Neuronal stem cell (in vitro differentiated cells): ENCODE data around the gene TF.

ENCODE experiments used
- DNase-seq: peaks from one replicate; pipeline ENCODE4 v3.0.0-alpha.2; 2013; ENCODE audit warnings: low spot score
- H2AFZ ChIP-seq: one replicate; pipeline ENCODE4 v1.6.1; 2013; ENCODE audit warnings: mild to moderate bottlenecking, low read length, inconsistent platforms
- H2AK5ac ChIP-seq: 2 replicates; pipeline ENCODE4 v1.6.1; 2013; ENCODE audit warnings: low read depth, mild to moderate bottlenecking, inconsistent platforms, low read length, moderate library complexity, mixed read lengths
- H2BK120ac ChIP-seq: 2 replicates; pipeline ENCODE4 v1.6.1; 2013; ENCODE audit warnings: low read depth, mild to moderate bottlenecking, inconsistent platforms, low read length, moderate library complexity, mixed read lengths
- H2BK12ac ChIP-seq: one replicate; pipeline ENCODE4 v1.6.1; 2013; ENCODE audit warnings: low read length, inconsistent platforms
- H2BK15ac ChIP-seq: 2 replicates; pipeline ENCODE4 v1.6.1; 2013; ENCODE audit warnings: mild to moderate bottlenecking, low read length, inconsistent platforms, mixed read lengths
- H2BK5ac ChIP-seq: one replicate; pipeline ENCODE4 v1.6.1; 2013; ENCODE audit warnings: inconsistent platforms, mild to moderate bottlenecking, low read length, moderate library complexity
- H3K14ac ChIP-seq: one replicate; pipeline ENCODE4 v1.6.1; 2013; ENCODE audit warnings: low read length, inconsistent platforms
- H3K18ac ChIP-seq: 2 replicates; pipeline ENCODE4 v1.6.1; 2013; ENCODE audit warnings: low read length, inconsistent platforms
- H3K23ac ChIP-seq: 2 replicates; pipeline ENCODE4 v1.6.1; 2013; ENCODE audit warnings: low read depth, mild to moderate bottlenecking, mixed read lengths, low read length, inconsistent platforms; ENCODE audit not compliant: poor library complexity
- H3K27ac ChIP-seq: replicated peaks from 3 replicates; pipeline ENCODE4 v1.5.1; 2013; ENCODE audit warnings: low read length, inconsistent platforms
- H3K27me3 ChIP-seq, 3 experiments: 2 replicates each; pipeline ENCODE4 v1.6.1; 2013; ENCODE audit warnings: low read length in 3 of 3, mild to moderate bottlenecking in 2 of 3, inconsistent platforms in 1 of 3, low read depth in 1 of 3, mixed read lengths in 1 of 3, moderate library complexity in 1 of 3; ENCODE audit not compliant: control insufficient read depth in 3 of 3, insufficient read depth in 3 of 3
- H3K36me3 ChIP-seq, 2 donors: replicated peaks in 1 of 2; 2 replicates each; pipeline ENCODE4 v1.6.1; 2013; ENCODE audit warnings: low read length in 2 of 2; ENCODE audit not compliant: control insufficient read depth in 2 of 2, insufficient read depth in 2 of 2
- H3K4ac ChIP-seq: 2 replicates; pipeline ENCODE4 v1.6.1; 2013; ENCODE audit warnings: inconsistent platforms, mild to moderate bottlenecking, low read length, moderate library complexity
- H3K4me1 ChIP-seq, 2 donors: 1 replicate in 1 of 2; 2 replicates in 1 of 2; pipeline ENCODE4 v1.6.1; 2013; ENCODE audit warnings: low read length in 2 of 2, low read depth in 1 of 2; ENCODE audit not compliant: control insufficient read depth in 2 of 2, insufficient read depth in 1 of 2
- H3K4me2 ChIP-seq: one replicate; pipeline ENCODE4 v1.6.1; 2013; ENCODE audit warnings: mild to moderate bottlenecking, low read length, inconsistent platforms; ENCODE audit not compliant: insufficient read depth, poor library complexity, severe bottlenecking
- H3K4me3 ChIP-seq, 2 donors: 2 replicates each; pipeline ENCODE4 v1.5.1; 2013; ENCODE audit warnings: low read length in 2 of 2, mild to moderate bottlenecking in 2 of 2, inconsistent platforms in 1 of 2, moderate library complexity in 1 of 2
- H3K79me1 ChIP-seq: one replicate; pipeline ENCODE4 v1.6.1; 2013; ENCODE audit warnings: low read depth, mild to moderate bottlenecking, inconsistent platforms, low read length, moderate library complexity
- H3K9ac ChIP-seq: one replicate; pipeline ENCODE4 v1.6.1; 2013; ENCODE audit warnings: mild to moderate bottlenecking, low read depth, low read length, inconsistent platforms; ENCODE audit not compliant: poor library complexity
- H3K9me3 ChIP-seq, 2 donors: replicated peaks in 1 of 2; 2 replicates each; pipeline versions ENCODE3 to v1.6.1; 2013; ENCODE audit warnings: low read length in 2 of 2, mild to moderate bottlenecking in 2 of 2, inconsistent platforms in 1 of 2, low read depth in 1 of 2, mixed read lengths in 1 of 2, moderate library complexity in 1 of 2; ENCODE audit not compliant: control insufficient read depth in 2 of 2, insufficient read depth in 1 of 2
- H4K8ac ChIP-seq: one replicate; pipeline ENCODE4 v1.6.1; 2013; ENCODE audit warnings: low read depth, mild to moderate bottlenecking, inconsistent platforms, low read length, moderate library complexity
- H4K91ac ChIP-seq: one replicate; pipeline ENCODE4 v1.6.1; 2013; ENCODE audit warnings: low read length, low read depth, mild to moderate bottlenecking, inconsistent platforms; ENCODE audit not compliant: poor library complexity
- WGBS, 2 donors: extraction: QIAGEN DNeasy Blood & Tissue Kit; methylation state at CpG; one replicate each; pipeline ENCODE4 v1.1.7; 2013; ENCODE audit warnings: missing lambda C conversion rate in 2 of 2, mixed read lengths in 1 of 2; ENCODE audit not compliant: insufficient read length in 2 of 2, insufficient replicate concordance in 1 of 2; ENCODE audit errors: extremely low coverage in 2 of 2; 5-methylcytosine and 5-hydroxymethylcytosine counted together

Gene TF

DNA sequence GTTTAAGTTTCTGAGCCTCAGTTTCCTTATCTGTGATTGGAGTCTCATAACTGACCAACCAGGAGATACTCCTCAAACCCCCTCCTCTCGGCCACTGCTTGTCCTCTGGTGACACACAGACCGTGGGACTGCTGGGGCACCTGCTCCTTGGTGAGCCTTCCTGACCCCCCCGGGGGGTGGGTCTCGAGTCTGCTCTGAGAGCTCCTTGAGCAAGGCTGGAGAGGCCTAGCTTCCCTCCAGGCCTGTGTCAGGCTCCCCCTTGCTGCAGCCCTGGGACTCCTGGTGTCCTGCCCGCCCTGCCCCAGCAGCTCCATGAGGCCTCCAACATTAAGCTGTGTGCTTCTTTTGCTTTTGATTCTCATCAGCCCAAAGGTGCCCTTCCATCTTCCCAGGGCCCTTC, 87.1 kb downstream of the TF start:
- no peak overlapping the region for H3K27ac ChIP-seq
- H2BK15ac ChIP-seq, result no peak overlapping the region
- DNase-seq, result no peak
- H3K4me2 ChIP-seq, result no peak overlapping the region
- H3K36me3 ChIP-seq, result peaks cover 0 to 15% of the 10 kb centered on the region in 2 donors
- no peak overlapping the region for H2BK12ac ChIP-seq
- no peak overlapping the region for H2BK120ac ChIP-seq
- H3K4me1 ChIP-seq, result no peaks in the 10 kb centered on the region
- H3K4ac ChIP-seq, result no peak overlapping the region
- H3K14ac ChIP-seq, result no peak overlapping the region
- H3K4me3 ChIP-seq, result no peak overlapping the region
- H3K9ac ChIP-seq, result no peak overlapping the region
- H3K27me3 ChIP-seq, result peaks cover 0 to 24% (median 0%) of the 10 kb centered on the region in 3 experiments
- H4K91ac ChIP-seq, result no peak overlapping the region
- no peak overlapping the region for H4K8ac ChIP-seq
- H3K18ac ChIP-seq, result no peak overlapping the region
- no peak overlapping the region for H2AK5ac ChIP-seq
- no peak overlapping the region for H2BK5ac ChIP-seq
- H3K23ac ChIP-seq, result no peak overlapping the region
- H3K9me3 ChIP-seq, result peaks cover 0 to 2% of the 10 kb centered on the region in 2 donors
- no peak overlapping the region for H2AFZ ChIP-seq
- no peaks in the 10 kb centered on the region for H3K79me1 ChIP-seq
- no CpG with 5 or more reads among the region's 5 CpGs for WGBS, 2 donors

DNA sequence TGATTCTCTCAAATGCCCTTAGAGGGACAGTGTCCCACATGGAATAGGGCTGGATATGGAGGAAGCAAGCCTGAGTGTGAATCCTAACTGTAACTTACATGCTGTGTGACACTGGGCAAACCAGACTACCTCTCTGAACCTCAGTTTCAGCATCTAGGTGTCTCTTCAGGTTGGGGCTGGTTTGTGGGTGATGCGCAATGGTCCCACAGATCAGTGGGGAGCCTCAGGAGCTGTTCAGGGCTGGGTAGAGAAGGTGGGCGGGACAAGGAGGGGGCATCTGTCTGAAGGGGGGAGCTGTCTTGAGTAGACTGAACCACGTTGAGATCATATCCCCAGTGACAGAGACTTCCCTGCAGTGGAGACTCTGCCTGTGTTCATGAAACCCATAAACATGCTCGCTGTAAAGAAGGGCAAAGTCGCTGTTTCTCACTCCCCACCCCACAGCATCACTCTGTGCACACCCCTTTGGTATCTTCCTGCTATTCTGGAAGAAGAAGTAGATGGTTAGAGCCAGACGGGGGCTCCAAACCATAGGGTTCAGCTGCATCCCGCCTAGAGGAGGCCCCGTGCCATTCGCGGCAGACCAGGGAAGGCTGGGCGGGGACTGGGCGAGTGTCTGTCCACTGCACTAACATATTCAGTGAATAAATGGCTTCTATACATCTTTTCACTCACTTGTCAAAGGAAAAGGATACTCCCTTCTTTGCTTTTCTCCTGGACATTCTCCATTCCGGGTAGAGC, 87.9 kb downstream of the TF start:
- H3K27me3 ChIP-seq, result peaks cover 0 to 20% (median 0%) of the 10 kb centered on the region in 3 experiments
- no peaks in the 10 kb centered on the region for H3K79me1 ChIP-seq
- H3K4me3 ChIP-seq, result no peak overlapping the region
- no peak overlapping the region for H2BK120ac ChIP-seq
- H3K9me3 ChIP-seq, result peaks cover 0 to 2% of the 10 kb centered on the region in 2 donors
- no peaks in the 10 kb centered on the region for H3K4me1 ChIP-seq
- no peak for DNase-seq
- no peak overlapping the region for H3K4me2 ChIP-seq
- H3K4ac ChIP-seq, result no peak overlapping the region
- no peak overlapping the region for H2BK12ac ChIP-seq
- H3K14ac ChIP-seq, result no peak overlapping the region
- no peak overlapping the region for H2AK5ac ChIP-seq
- H3K18ac ChIP-seq, result no peak overlapping the region
- no peak overlapping the region for H4K8ac ChIP-seq
- no peak overlapping the region for H2BK15ac ChIP-seq
- H4K91ac ChIP-seq, result no peak overlapping the region
- no peak overlapping the region for H3K27ac ChIP-seq
- H2BK5ac ChIP-seq, result no peak overlapping the region
- WGBS, 2 donors, result no CpG with 5 or more reads among the region's 13 CpGs
- no peak overlapping the region for H3K23ac ChIP-seq
- peaks cover 0 to 18% of the 10 kb centered on the region in 2 donors for H3K36me3 ChIP-seq
- H2AFZ ChIP-seq, result no peak overlapping the region
- H3K9ac ChIP-seq, result no peak overlapping the region

DNA sequence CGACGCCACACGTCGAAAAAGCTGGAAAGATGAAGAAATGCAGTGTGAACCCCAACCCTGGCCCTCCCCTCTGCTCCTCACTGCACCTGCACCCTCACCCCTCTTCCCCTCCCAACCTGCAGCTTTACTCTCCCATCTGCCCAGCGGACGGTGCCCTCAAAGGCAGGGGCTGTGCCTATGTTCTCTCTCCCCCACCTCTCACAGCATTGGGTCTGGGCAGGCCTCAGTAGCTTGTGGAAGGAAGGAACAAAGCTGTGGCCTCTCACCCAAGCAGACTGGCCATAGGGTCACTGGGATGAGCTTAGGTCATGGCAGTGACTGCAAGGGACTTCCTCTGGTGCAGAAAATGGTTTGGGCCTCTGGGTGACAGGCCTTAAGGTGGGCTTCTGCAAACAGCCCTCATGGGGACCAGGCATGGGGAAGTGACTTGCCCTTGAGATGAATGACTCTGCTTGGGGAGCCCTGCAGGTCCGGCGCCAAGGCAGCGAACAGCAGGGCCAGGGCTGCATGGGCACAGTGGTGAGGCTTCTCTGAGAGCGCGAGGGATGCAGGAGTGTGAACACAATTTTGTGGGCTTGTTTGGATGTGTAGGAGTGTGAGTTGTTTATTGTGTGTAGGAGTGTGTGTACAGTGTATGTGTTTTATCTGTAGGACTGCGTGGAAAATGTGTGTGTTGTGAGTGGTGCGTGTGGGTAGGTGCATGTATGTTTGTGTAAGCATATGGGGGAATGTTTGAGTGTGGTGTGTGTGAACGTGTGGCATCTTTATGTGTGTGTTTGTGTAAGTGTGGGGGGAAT, 88.6 kb downstream of the TF start:
- H4K91ac ChIP-seq, result no peak overlapping the region
- no peak overlapping the region for H3K4ac ChIP-seq
- H3K36me3 ChIP-seq, result peaks cover 0 to 23% of the 10 kb centered on the region in 2 donors
- no peak overlapping the region for H3K14ac ChIP-seq
- H2BK120ac ChIP-seq, result no peak overlapping the region
- H3K4me2 ChIP-seq, result no peak overlapping the region
- peaks cover 0 to 20% (median 0%) of the 10 kb centered on the region in 3 experiments for H3K27me3 ChIP-seq
- H3K9ac ChIP-seq, result peak overlapping the region; percentile 65
- H3K4me3 ChIP-seq, result no peak overlapping the region
- no peaks in the 10 kb centered on the region for H3K79me1 ChIP-seq
- no peak overlapping the region for H3K18ac ChIP-seq
- H3K9me3 ChIP-seq, result peaks cover 0 to 2% of the 10 kb centered on the region in 2 donors
- H2AK5ac ChIP-seq, result no peak overlapping the region
- no peak overlapping the region for H2AFZ ChIP-seq
- H4K8ac ChIP-seq, result no peak overlapping the region
- 100% methylated on average over 3 of the region's 14 CpGs; no CpG with 5 or more reads in 1 of the 2 donors for WGBS, 2 donors
- no peak overlapping the region for H2BK12ac ChIP-seq
- no peak overlapping the region for H3K23ac ChIP-seq
- H2BK5ac ChIP-seq, result no peak overlapping the region
- H2BK15ac ChIP-seq, result no peak overlapping the region
- DNase-seq, result no peak
- no peak overlapping the region for H3K27ac ChIP-seq
- H3K4me1 ChIP-seq, result no peaks in the 10 kb centered on the region

DNA sequence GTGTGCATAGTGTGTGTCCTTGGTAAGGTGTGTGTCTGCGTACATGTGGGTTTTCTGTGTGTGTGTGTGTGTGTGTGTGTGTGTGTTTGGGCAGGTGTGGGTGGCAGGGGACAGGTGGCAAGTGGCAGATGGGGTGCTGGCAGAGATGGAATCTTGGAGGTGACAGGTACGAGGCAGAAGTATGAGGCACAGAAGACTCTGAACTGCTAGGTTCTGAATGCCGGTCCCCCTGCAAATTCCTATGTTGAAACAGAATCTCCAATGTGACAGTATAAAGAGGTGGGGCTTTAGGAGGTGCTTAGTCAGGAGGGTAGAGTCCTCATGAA, 89.2 kb downstream of the TF start:
- H4K91ac ChIP-seq, result no peak overlapping the region
- peaks cover 0 to 2% of the 10 kb centered on the region in 2 donors for H3K9me3 ChIP-seq
- H2BK5ac ChIP-seq, result no peak overlapping the region
- H3K23ac ChIP-seq, result no peak overlapping the region
- no peak overlapping the region for H2AFZ ChIP-seq
- no CpG with 5 or more reads among the region's 3 CpGs for WGBS, 2 donors
- H3K14ac ChIP-seq, result no peak overlapping the region
- peaks cover 0 to 19% (median 0%) of the 10 kb centered on the region in 3 experiments for H3K27me3 ChIP-seq
- no peak overlapping the region for H2BK15ac ChIP-seq
- H3K36me3 ChIP-seq, result peaks cover 0 to 23% of the 10 kb centered on the region in 2 donors
- no peak overlapping the region for H4K8ac ChIP-seq
- DNase-seq, result no peak
- H2BK12ac ChIP-seq, result no peak overlapping the region
- H3K79me1 ChIP-seq, result no peaks in the 10 kb centered on the region
- peak overlapping the region; percentile 65 for H3K9ac ChIP-seq
- H3K4me2 ChIP-seq, result no peak overlapping the region
- H3K4me3 ChIP-seq, result no peak overlapping the region
- no peak overlapping the region for H2BK120ac ChIP-seq
- no peaks in the 10 kb centered on the region for H3K4me1 ChIP-seq
- H3K4ac ChIP-seq, result no peak overlapping the region
- H3K27ac ChIP-seq, result no peak overlapping the region
- H3K18ac ChIP-seq, result no peak overlapping the region
- no peak overlapping the region for H2AK5ac ChIP-seq
